IMR-90 (cell line): ENCODE measurements around the gene FUT6. TPM values are rescaled to one million over a fixed set of nuclear protein-coding genes. Genes with fewer than 3 reads are reported as not detected.

Experiments
- ATAC-seq: fragments of 200-7000 bp; cut with Tn5 transposase; 2 replicates; pipeline ENCODE4 v1.9.1; 2020; ENCODE audit warnings: low read depth, mild to moderate bottlenecking, moderate library complexity
- BruUV-seq: library from RNA; stranded (reverse); fragments of 400-500 nt; replicated peaks from 2 replicates; lab custom pipeline; 2021; lab: Mats Ljungman, UMichigan
- CTCF ChIA-PET: fragments of 300-600 bp; formaldehyde crosslinking; extraction: SDS; loops from one replicate; lab custom pipeline; 2021; ENCODE audit warnings: antibody characterized with exemption; lab: Yijun Ruan, JAX
- POLR2A ChIA-PET: fragments of 300-600 bp; sonication (Branson Sonifier 250); formaldehyde crosslinking; loops from one replicate; lab custom pipeline; 2022; ENCODE audit warnings: antibody characterized with exemption; ENCODE audit not compliant: unreplicated experiment; lab: Charles Lee
- DNase-seq: peaks from one replicate; pipeline ENCODE4 v3.0.0; 2013
- H2AFZ ChIP-seq: replicated peaks from 2 replicates; pipeline ENCODE3; 2013; ENCODE audit warnings: low read length, mild to moderate bottlenecking; ENCODE audit not compliant: poor library complexity
- H2AK5ac ChIP-seq: 2 replicates; pipeline ENCODE4 v1.6.1; 2013; ENCODE audit warnings: low read depth, low read length, inconsistent platforms
- H2AK9ac ChIP-seq: replicated peaks from 2 replicates; pipeline ENCODE3; 2013; ENCODE audit warnings: mild to moderate bottlenecking, low read depth, low read length, moderate library complexity; ENCODE audit not compliant: poor library complexity
- H2BK120ac ChIP-seq: 2 replicates; pipeline ENCODE4 v1.6.1; 2013; ENCODE audit warnings: low read depth, low read length, inconsistent platforms
- H2BK15ac ChIP-seq: 3 replicates; pipeline ENCODE4 v1.6.1; 2013; ENCODE audit warnings: low read depth, low read length, inconsistent platforms
- H2BK20ac ChIP-seq: 2 replicates; pipeline ENCODE4 v1.6.1; 2013; ENCODE audit warnings: low read depth, mild to moderate bottlenecking, inconsistent platforms, low read length, moderate library complexity
- H2BK5ac ChIP-seq: 2 replicates; pipeline ENCODE4 v1.6.1; 2013; ENCODE audit warnings: mild to moderate bottlenecking, low read depth, low read length, inconsistent platforms; ENCODE audit not compliant: poor library complexity, severe bottlenecking
- H3K14ac ChIP-seq: replicated peaks from 2 replicates; pipeline ENCODE4 v1.6.1; 2013; ENCODE audit warnings: low read depth, low read length, inconsistent platforms
- H3K18ac ChIP-seq: 2 replicates; pipeline ENCODE4 v1.6.1; 2013; ENCODE audit warnings: low read depth, low read length, control low read depth
- H3K23ac ChIP-seq: 2 replicates; pipeline ENCODE4 v1.6.1; 2013; ENCODE audit warnings: low read depth, low read length, inconsistent platforms
- H3K27ac ChIP-seq: 2 replicates; pipeline ENCODE4 v1.5.1; 2013; ENCODE audit warnings: mild to moderate bottlenecking, control low read depth, low read length; ENCODE audit not compliant: insufficient read depth
- H3K27me3 ChIP-seq: 2 replicates; pipeline ENCODE4 v1.6.1; 2013; ENCODE audit warnings: low read length; ENCODE audit not compliant: control insufficient read depth, insufficient read depth
- H3K36me3 ChIP-seq: 2 replicates; pipeline ENCODE4 v1.6.1; 2013; ENCODE audit warnings: low read length, mixed read lengths; ENCODE audit not compliant: control insufficient read depth, insufficient read depth
- H3K4ac ChIP-seq: 2 replicates; pipeline ENCODE4 v1.6.1; 2013; ENCODE audit warnings: low read depth, low read length, inconsistent platforms
- H3K4me1 ChIP-seq: 2 replicates; pipeline ENCODE4 v1.6.1; 2013; ENCODE audit warnings: low read length, mixed read lengths; ENCODE audit not compliant: control insufficient read depth, insufficient read depth
- H3K4me2 ChIP-seq: 2 replicates; pipeline ENCODE4 v1.6.1; 2013; ENCODE audit warnings: low read depth, mild to moderate bottlenecking, control low read depth, low read length, moderate library complexity
- H3K4me3 ChIP-seq: 2 replicates; pipeline ENCODE4 v1.5.1; 2013; ENCODE audit warnings: low read depth, mild to moderate bottlenecking, control low read depth, low read length, moderate library complexity; ENCODE audit not compliant: insufficient read depth
- H3K56ac ChIP-seq: 2 replicates; pipeline ENCODE4 v1.6.1; 2013; ENCODE audit warnings: low read length, inconsistent platforms; ENCODE audit not compliant: insufficient read depth; ENCODE audit errors: extremely low read depth
- H3K79me1 ChIP-seq, 2 experiments: 2 replicates each; pipeline ENCODE4 v1.6.1; 2013; ENCODE audit warnings: low read length in 2 of 2, inconsistent platforms in 1 of 2, low read depth in 1 of 2
- H3K9ac ChIP-seq: 2 replicates; pipeline ENCODE4 v1.6.1; 2013; ENCODE audit warnings: low read depth, low read length, control low read depth
- H3K9me1 ChIP-seq: 2 replicates; pipeline ENCODE4 v1.6.1; 2013; ENCODE audit warnings: low read length, inconsistent platforms; ENCODE audit not compliant: insufficient read depth
- H3K9me3 ChIP-seq: 2 replicates; pipeline ENCODE4 v1.6.1; 2013; ENCODE audit warnings: low read length; ENCODE audit not compliant: control insufficient read depth, insufficient read depth
- H4K20me1 ChIP-seq: 2 replicates; pipeline ENCODE4 v1.6.1; 2013; ENCODE audit warnings: low read length, inconsistent platforms; ENCODE audit not compliant: insufficient read depth
- H4K5ac ChIP-seq: 2 replicates; pipeline ENCODE4 v1.6.1; 2013; ENCODE audit warnings: mild to moderate bottlenecking, low read depth, low read length, control low read depth
- H4K8ac ChIP-seq, 2 experiments: 2 replicates each; pipeline ENCODE4 v1.6.1; 2013; ENCODE audit warnings: low read depth in 2 of 2, low read length in 2 of 2, control low read depth in 1 of 2, inconsistent platforms in 1 of 2
- H4K91ac ChIP-seq: 2 replicates; pipeline ENCODE4 v1.6.1; 2013; ENCODE audit warnings: low read depth, low read length, inconsistent platforms; ENCODE audit not compliant: insufficient read depth
- CTCF ChIP-seq: conservative IDR thresholded peaks from 2 replicates; pipeline ENCODE4 v1.5.1; 2012; ENCODE audit warnings: mild to moderate bottlenecking, low read depth, low read length, improper control_type of control experiment
- WGBS, 2 experiments: methylation state at CpG; one replicate each; pipeline versions ENCODE4 v1.1.5 to v1.1.7; 2013; ENCODE audit warnings: missing lambda C conversion rate in 2 of 2; ENCODE audit not compliant: insufficient read length in 1 of 2; ENCODE audit errors: extremely low coverage in 2 of 2; 5-methylcytosine and 5-hydroxymethylcytosine counted together
- dilution Hi-C: fragments of 300-500 bp; cut with HindIII; formaldehyde crosslinking; loops from one replicate; pipeline ENCODE4 v1.14.3; 2018; ENCODE audit warnings: low sequenced_read_pairs; ENCODE audit not compliant: unreplicated experiment
- in situ Hi-C: fragments of 300-500 bp; cut with MboI; formaldehyde crosslinking; loops from 3 replicates; pipeline ENCODE4 v1.14.3; 2019; ENCODE audit warnings: low sequenced_read_pairs, inconsistent platforms, mixed read lengths
- intact Hi-C: fragments of 100-400 bp; cut with micrococcal nuclease; formaldehyde crosslinking; loops from 2 replicates; pipeline ENCODE4 v1.10.0; 2022
- polyA plus RNA-seq, 3 experiments: library from polyadenylated mRNA; depleted of rRNA; stranded (reverse); fragments of >200 nt; gene quantifications; 2 replicates each; pipeline ENCODE4 v1.2.3, GENCODE V29; 2012; ENCODE audit warnings: low replicate concordance in 1 of 3
- total RNA-seq: library from RNA; depleted of rRNA; stranded (reverse); fragments of >200 nt; gene quantifications from 2 replicates; pipeline ENCODE4 v1.2.3, GENCODE V29; 2012

The FUT6 gene
- total and polyA plus RNA-seq, 2 of the 4 experiments (the other 2 are of a cell fraction): not detected

GRCh38 chr19:5806905-5807304 lies 32.6 kb downstream of the FUT6 start:
- Histone ChIP-seq H2AK5ac (no peak overlapping the region), H3K4me3 (no peak overlapping the region), H3K36me3 (no peaks in the 10 kb centered on the region), H2BK15ac (no peak overlapping the region), H2AK9ac (no peak overlapping the region), H3K14ac (no peak overlapping the region), H4K20me1 (no peaks in the 10 kb centered on the region), H3K4me1 (peaks cover 3% of the 10 kb centered on the region; the same call in 1 of the 2 replicates), H3K27ac (no peak overlapping the region), H2BK20ac (no peak overlapping the region), H3K18ac (no peak overlapping the region), H4K5ac (no peak overlapping the region), H3K9me3 (no peaks in the 10 kb centered on the region), H2AFZ (no peak overlapping the region), H3K9me1 (no peaks in the 10 kb centered on the region), H2BK5ac (no peak overlapping the region), H3K56ac (no peak overlapping the region), H3K4ac (no peak overlapping the region), H3K4me2 (no peak overlapping the region), H3K79me1 (no peaks in the 10 kb centered on the region), H4K91ac (no peak overlapping the region), H4K8ac (no peak overlapping the region), H2BK120ac (no peak overlapping the region), H3K9ac (no peak overlapping the region), H3K23ac (no peak overlapping the region), H3K27me3 (peaks cover 17% of the 10 kb centered on the region)
- intact Hi-C loops: loop anchor here (10.0 kb wide), 1 partner anchor 158 kb away; no protein-coding TSS in a partner anchor
- POLR2A ChIA-PET: interaction anchor here (0.6 kb wide), 1 partner anchor 87 kb away, joined by 6 read pairs; no protein-coding TSS in a partner anchor
- ATAC-seq (no peak), DNase-seq (no peak)
- no peak for TF ChIP-seq CTCF
- dilution Hi-C loops: no loop called here
- in situ Hi-C loops: loop anchor here (10.0 kb wide), 1 partner anchor 218 kb away; no protein-coding TSS in a partner anchor
- 73% methylated on average over 3 of the region's 5 CpGs; no CpG with 5 or more reads in 1 of the 2 experiments for WGBS, 2 experiments
- CTCF ChIA-PET: interaction anchor here (1.4 kb wide), 1 partner anchor 84 kb away, joined by 4 read pairs; no protein-coding TSS in a partner anchor
- BruUV-seq: no TSS peak
